Suprapubic skin (tissue), 4 donors: ENCODE data around the gene REV3L.

Experiments
- EP300 ChIP-seq: sonication (generic); formaldehyde crosslinking; IDR thresholded peaks from one replicate; pipeline ENCODE4 v1.6.1; 2017; ENCODE audit warnings: antibody characterized with exemption
- POLR2A ChIP-seq, 2 donors: fragments of 450-650 bp; IDR thresholded peaks; one replicate each; pipeline ENCODE4 v1.6.1; 2017; ENCODE audit warnings: antibody characterized with exemption in 2 of 2, mild to moderate bottlenecking in 2 of 2, moderate library complexity in 2 of 2
- POLR2AphosphoS5 ChIP-seq, 3 donors: sonication (generic); formaldehyde crosslinking; IDR thresholded peaks; one replicate each; pipeline ENCODE4 v1.6.1; 2017; ENCODE audit warnings: antibody characterized with exemption in 3 of 3
- TF ChIP-seq, protein P1 (sequence below), 2 donors: fragments of 200-600 bp in 1 of 2; fragments of 450-650 bp in 1 of 2; sonication (generic) in 1 of 2; IDR thresholded peaks; one replicate each; pipeline ENCODE4 v1.5.1; 2016 to 2019; ENCODE audit warnings: antibody characterized with exemption in 2 of 2, mild to moderate bottlenecking in 1 of 2, moderate library complexity in 1 of 2

DNA sequence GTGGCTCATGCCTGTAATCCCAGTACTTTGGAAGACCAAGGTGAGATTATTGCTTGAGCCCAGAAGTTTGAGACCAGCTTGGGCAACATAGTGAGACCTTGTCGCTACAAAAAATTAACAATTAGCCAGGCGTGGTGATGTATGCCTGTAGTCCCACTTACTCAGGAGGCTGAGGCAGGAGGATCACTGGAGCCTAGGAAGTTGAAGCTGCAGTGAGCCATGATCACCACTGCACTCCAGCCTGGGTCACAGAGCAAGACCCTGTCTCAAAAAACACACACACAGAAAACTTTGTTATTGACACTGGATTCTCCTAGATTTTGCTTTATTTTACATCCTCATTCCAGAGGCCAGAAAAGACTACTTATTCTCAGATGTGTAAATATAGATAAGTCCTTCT is 9.5 kb upstream of the REV3L start:
- no peak for TF ChIP-seq POLR2A (IDR thresholded peaks at IDR 0.05)
- TF ChIP-seq, protein P1, sequence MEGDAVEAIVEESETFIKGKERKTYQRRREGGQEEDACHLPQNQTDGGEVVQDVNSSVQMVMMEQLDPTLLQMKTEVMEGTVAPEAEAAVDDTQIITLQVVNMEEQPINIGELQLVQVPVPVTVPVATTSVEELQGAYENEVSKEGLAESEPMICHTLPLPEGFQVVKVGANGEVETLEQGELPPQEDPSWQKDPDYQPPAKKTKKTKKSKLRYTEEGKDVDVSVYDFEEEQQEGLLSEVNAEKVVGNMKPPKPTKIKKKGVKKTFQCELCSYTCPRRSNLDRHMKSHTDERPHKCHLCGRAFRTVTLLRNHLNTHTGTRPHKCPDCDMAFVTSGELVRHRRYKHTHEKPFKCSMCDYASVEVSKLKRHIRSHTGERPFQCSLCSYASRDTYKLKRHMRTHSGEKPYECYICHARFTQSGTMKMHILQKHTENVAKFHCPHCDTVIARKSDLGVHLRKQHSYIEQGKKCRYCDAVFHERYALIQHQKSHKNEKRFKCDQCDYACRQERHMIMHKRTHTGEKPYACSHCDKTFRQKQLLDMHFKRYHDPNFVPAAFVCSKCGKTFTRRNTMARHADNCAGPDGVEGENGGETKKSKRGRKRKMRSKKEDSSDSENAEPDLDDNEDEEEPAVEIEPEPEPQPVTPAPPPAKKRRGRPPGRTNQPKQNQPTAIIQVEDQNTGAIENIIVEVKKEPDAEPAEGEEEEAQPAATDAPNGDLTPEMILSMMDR (IDR thresholded peaks at IDR 0.05) = no peak
- no peak for TF ChIP-seq EP300
- no peak for TF ChIP-seq POLR2AphosphoS5 (IDR thresholded peaks at IDR 0.05)
